Right cardiac atrium (tissue), 5 donors: ENCODE measurements around the gene SERPINB3. TPM values are rescaled to one million over a fixed set of nuclear protein-coding genes. Genes with fewer than 3 reads are reported as not detected.
"Not testable (repeated sequence)": the region's sequence is repeated elsewhere in the genome, so short reads cannot be mapped to it uniquely, and the experiment has no call there.

Source experiments
- ATAC-seq, 2 donors: fragments of 200-7000 bp; cut with Tn5 transposase; one replicate each; pipeline versions ENCODE4 v1.8.0 to v1.9.1; 2020; ENCODE audit warnings: moderate library complexity in 2 of 2, mild to moderate bottlenecking in 1 of 2
- DNase-seq, 3 donors: peaks; one replicate each; pipeline ENCODE4 v3.0.0-alpha.2; 2020
- H3K27ac ChIP-seq: one replicate; pipeline ENCODE4 v1.5.1; 2013; ENCODE audit warnings: mild to moderate bottlenecking, low read length, control low read depth, moderate library complexity
- H3K27me3 ChIP-seq: one replicate; pipeline ENCODE4 v1.6.1; 2013; ENCODE audit not compliant: control insufficient read depth, insufficient read depth
- H3K4me1 ChIP-seq: one replicate; pipeline ENCODE4 v1.6.1; 2013; ENCODE audit warnings: low read length; ENCODE audit not compliant: control insufficient read depth, insufficient read depth
- H3K4me3 ChIP-seq: one replicate; pipeline ENCODE4 v1.5.1; 2013; ENCODE audit warnings: low read length, control low read depth
- H3K9me3 ChIP-seq: one replicate; pipeline ENCODE4 v1.6.1; 2013; ENCODE audit warnings: low read length; ENCODE audit not compliant: control insufficient read depth
- WGBS: extraction: QIAGEN DNeasy Blood & Tissue Kit; methylation state at CpG from one replicate; pipeline ENCODE4 v1.1.7; 2013; 5-methylcytosine and 5-hydroxymethylcytosine counted together
- intact Hi-C, 4 donors: fragments of 100-400 bp; cut with DNase I; formaldehyde crosslinking; loops; one replicate each; pipeline versions ENCODE4 v1.11.0 to v1.14.0; 2022 to 2023
- long read RNA-seq, 4 donors: library from polyadenylated mRNA; unstranded; transcript quantifications; one replicate each; pipeline ENCODE4 v2.0.0, GENCODE V29; 2020 to 2021
- polyA plus RNA-seq: library from polyadenylated mRNA; stranded (reverse); fragments of 200-250 nt; gene quantifications from one replicate; pipeline ENCODE4 v1.2.3, GENCODE V29; 2013
- total RNA-seq, 4 donors: library from RNA; stranded (reverse); fragmentation: NEBNext Ultra II Directional; extraction: Animal tissue kit (Norgen Biotek cat#: 25700); gene quantifications; one replicate each; pipeline ENCODE4 v1.2.1, GENCODE V29; 2021
- donor health status: healthy with polysubstance abuse.
- donor health status: DM: no; HTN: yes; CAD: no.
- donor health status: DM: no; HTN: no; CAD: no.
- donor health status: DM: no; HTN: yes; CAD: no; lungs with severe emphysema.
- donor health status: DM: yes; HTN: yes; CAD: no.

SERPINB3 gene
- not detected for total RNA-seq
- polyA plus RNA-seq, result not detected
- long read RNA-seq, donor 1, result 0 reads
- long read RNA-seq, donor 2, result 0 reads
- long read RNA-seq, donor 3, result 0 reads
- long read RNA-seq, donor 4, result 0 reads

- 78% methylated on average over 2 of the region's 3 CpGs for WGBS
- H3K9me3 ChIP-seq, H3K4me3 ChIP-seq, H3K27me3 ChIP-seq, intact Hi-C loops, H3K4me1 ChIP-seq, H3K27ac ChIP-seq, DNase-seq, ATAC-seq: not testable (repeated sequence)
Measured at GRCh38 chr18:63661750-63662149, at the start of gene SERPINB3. SERPINB3 (minus strand) TSS chr18:63661893; CDS start chr18:63661216, 677 bp downstream.

DNA sequence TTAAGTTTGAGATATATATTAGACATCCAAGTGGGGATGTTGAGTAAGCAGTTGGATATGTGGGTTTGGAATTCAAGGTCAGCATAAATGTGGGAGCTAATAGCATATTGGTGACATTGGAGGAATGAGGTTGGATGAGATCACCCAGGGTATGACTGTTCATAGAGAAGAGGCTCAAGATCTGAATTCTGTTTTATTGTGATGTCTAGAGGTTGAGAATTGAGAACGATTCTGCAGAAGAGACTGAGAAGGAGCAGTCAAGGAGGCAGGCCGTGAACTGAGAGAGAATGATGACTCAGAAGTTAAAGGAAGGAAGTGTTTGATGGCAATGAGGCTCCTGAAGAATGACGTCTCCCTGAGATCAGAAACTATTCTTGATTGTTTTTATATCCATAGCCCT, 47.0 kb upstream of the SERPINB3 start:
- intact Hi-C loops, result no loop called here
- ATAC-seq, result no peak
- H3K4me1 ChIP-seq, result no peaks in the 10 kb centered on the region

GRCh38 chr18:63707816-63708215, 46.1 kb upstream of the SERPINB3 start:
- H3K27ac ChIP-seq, result no peak overlapping the region
- WGBS, result 77% methylated on average over 1 of the region's 1 CpG
- ATAC-seq (no peak), DNase-seq (no peak)
- H3K4me3 ChIP-seq, result no peak overlapping the region
- no peaks in the 10 kb centered on the region for H3K27me3 ChIP-seq
- intact Hi-C loops, result no loop called here
- H3K4me1 ChIP-seq, result no peaks in the 10 kb centered on the region
- H3K9me3 ChIP-seq, result no peaks in the 10 kb centered on the region

More for the DNA sequence above, 47.0 kb upstream of the SERPINB3 start:
- 55% methylated on average over 3 of the region's 3 CpGs for WGBS
- no peak for DNase-seq
- no peaks in the 10 kb centered on the region for H3K9me3 ChIP-seq
- H3K27me3 ChIP-seq, result no peaks in the 10 kb centered on the region
- H3K27ac ChIP-seq, result no peak overlapping the region
- H3K4me3 ChIP-seq, result no peak overlapping the region

DNA sequence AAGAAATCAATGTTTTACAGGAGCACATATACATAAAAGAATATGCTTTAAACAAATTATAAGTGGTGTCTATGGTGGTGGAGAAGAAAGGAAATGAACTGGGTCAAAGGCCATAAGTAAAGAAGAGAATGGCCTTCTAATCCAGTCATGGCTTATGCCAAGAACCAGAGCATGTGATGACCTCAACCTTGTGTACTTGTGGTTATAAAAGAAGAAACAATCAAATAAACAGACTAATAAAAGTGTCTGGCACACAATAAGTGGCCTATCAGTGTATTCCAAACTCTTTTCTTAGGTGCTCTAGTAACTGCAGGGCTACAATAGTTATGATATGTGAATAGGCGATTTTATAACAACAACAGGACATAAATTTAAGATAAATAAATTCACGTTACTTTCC, 43.7 kb upstream of the SERPINB3 start:
- ATAC-seq, result no peak
- Histone ChIP-seq H3K4me1 (no peaks in the 10 kb centered on the region), H3K27me3 (no peaks in the 10 kb centered on the region), H3K4me3 (no peak overlapping the region), H3K27ac (no peak overlapping the region), H3K9me3 (no peaks in the 10 kb centered on the region)
- intact Hi-C loops, result no loop called here
- WGBS, result 78% methylated on average over 2 of the region's 2 CpGs
- DNase-seq, result no peak

DNA sequence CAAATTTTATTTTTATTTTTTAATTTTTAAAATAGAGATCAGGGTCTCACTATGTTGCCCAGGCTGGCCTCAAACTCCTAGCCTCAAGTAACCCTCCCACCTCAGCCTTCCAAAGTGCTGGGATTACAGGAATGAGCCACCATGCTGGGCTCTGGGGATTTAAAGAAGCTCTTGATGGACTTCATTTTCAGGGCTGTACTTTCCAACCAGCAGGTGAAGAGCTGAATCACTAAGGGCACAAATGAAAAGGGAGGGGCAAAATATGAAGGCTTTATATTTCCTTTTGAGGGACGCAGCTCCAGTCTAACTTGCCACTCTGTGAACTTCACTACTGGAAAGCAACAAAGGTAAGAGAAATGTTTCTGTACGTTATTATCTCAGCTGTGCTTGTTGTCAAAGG, 41.0 kb upstream of the SERPINB3 start, which contains the start of gene SERPINB11:
Gene SERPINB11, plus strand, starts transcription at position 301 of the 400 bp plus-strand sequence. CDS start 7,234 bp downstream, outside the sequence.
- DNase-seq (no peak), ATAC-seq (no peak)
- intact Hi-C loops, result no loop called here
- H3K27ac ChIP-seq, result no peak within 1 kb of the TSS
- no peaks in the 10 kb centered on the region for H3K9me3 ChIP-seq
- H3K27me3 ChIP-seq, result no peaks in the 10 kb centered on the region
- H3K4me3 ChIP-seq, result no peak within 1 kb of the TSS
- WGBS, result 78% methylated on average over 2 of the region's 2 CpGs
- no peaks in the 10 kb centered on the region for H3K4me1 ChIP-seq

DNA sequence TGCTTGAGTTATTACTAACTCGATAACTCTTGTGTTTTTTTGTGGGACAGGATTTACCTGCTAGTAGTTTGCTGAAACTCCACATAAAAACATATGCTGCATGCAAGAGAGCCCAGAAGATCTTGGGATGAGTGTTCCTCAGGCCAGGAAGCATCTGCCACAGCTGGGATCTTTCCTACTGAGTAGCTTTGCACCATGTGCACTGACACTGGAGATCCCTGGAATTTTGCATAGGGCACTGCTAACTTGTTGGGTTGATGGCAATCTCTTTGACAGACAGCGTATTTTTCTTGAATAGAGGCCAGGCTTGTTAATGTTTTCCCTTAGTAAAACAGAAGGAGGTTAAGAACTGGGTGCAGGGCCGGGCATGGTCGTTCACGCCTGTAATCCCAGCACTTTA, 40.3 kb upstream of the SERPINB3 start:
- H3K9me3 ChIP-seq, result no peaks in the 10 kb centered on the region
- no peak for DNase-seq
- no peak overlapping the region for H3K27ac ChIP-seq
- H3K4me3 ChIP-seq, result no peak overlapping the region
- no peaks in the 10 kb centered on the region for H3K27me3 ChIP-seq
- no peak for ATAC-seq
- intact Hi-C loops, result no loop called here
- 68% methylated on average over 5 of the region's 5 CpGs for WGBS
- no peaks in the 10 kb centered on the region for H3K4me1 ChIP-seq

DNA sequence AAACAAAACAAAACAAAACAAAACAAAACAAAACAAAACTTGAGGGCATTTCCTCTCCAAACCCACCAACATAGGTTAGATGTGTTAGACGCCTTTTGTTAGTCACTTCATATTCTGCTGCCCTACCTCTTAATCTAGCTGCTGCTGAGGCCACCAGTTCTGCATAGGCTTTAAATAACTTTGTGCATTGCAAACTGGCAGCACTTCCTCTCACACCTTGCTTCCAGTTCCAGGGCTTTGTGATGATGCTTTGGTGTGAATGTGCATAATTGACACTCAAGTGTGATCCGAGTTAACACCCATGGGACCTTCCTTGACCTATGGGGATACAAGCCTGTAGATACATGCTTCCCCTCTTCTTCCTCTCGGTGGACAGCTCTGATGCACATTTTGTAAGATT, 38.8 kb upstream of the SERPINB3 start:
- 50% methylated on average over 3 of the region's 3 CpGs for WGBS
- H3K4me3 ChIP-seq, result no peak overlapping the region
- H3K27ac ChIP-seq, result no peak overlapping the region
- no peaks in the 10 kb centered on the region for H3K27me3 ChIP-seq
- H3K4me1 ChIP-seq, result no peaks in the 10 kb centered on the region
- ATAC-seq (no peak), DNase-seq (no peak)
- intact Hi-C loops, result no loop called here
- no peaks in the 10 kb centered on the region for H3K9me3 ChIP-seq

- WGBS, result 58% methylated on average over 3 of the region's 3 CpGs
- intact Hi-C loops, result no loop called here
- Histone ChIP-seq H3K4me1 (no peaks in the 10 kb centered on the region), H3K27me3 (no peaks in the 10 kb centered on the region), H3K27ac (no peak overlapping the region), H3K9me3 (no peaks in the 10 kb centered on the region), H3K4me3 (no peak overlapping the region)
- no peak for ATAC-seq
- no peak for DNase-seq
Measured at GRCh38 chr18:63697097-63697660, 35.5 kb upstream of the SERPINB3 start.

- DNase-seq (no peak), ATAC-seq (no peak)
- Histone ChIP-seq H3K27ac (no peak overlapping the region), H3K4me3 (no peak overlapping the region), H3K9me3 (no peaks in the 10 kb centered on the region), H3K27me3 (peaks cover 3% of the 10 kb centered on the region), H3K4me1 (no peaks in the 10 kb centered on the region)
- 54% methylated on average over 2 of the region's 2 CpGs for WGBS
- intact Hi-C loops, result no loop called here
Measured at GRCh38 chr18:63689064-63689463, 27.4 kb upstream of the SERPINB3 start.

DNA sequence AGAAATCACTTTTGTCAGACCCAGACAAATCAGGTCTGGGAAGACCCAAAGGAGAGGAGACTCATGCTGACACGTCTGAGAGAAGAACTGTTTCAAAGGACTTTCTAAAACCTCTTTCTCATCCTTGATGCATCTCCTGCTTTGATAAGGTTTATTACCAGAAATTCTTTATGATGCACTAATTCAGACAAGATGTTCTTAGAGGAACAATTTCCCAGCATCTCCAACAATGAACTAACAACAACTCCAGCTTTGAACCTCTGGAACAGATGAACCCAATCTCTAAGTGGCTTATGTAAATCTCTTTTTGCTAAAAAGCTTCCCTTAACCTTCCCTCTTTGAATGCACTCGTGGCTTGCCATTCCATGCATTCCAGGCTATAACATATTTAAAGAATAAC, 25.2 kb upstream of the SERPINB3 start:
- Histone ChIP-seq H3K27ac (no peak overlapping the region), H3K4me1 (no peaks in the 10 kb centered on the region), H3K9me3 (no peaks in the 10 kb centered on the region), H3K27me3 (peaks cover 3% of the 10 kb centered on the region), H3K4me3 (no peak overlapping the region)
- intact Hi-C loops, result no loop called here
- ATAC-seq (no peak), DNase-seq (no peak)
- 54% methylated on average over 2 of the region's 2 CpGs for WGBS

- DNase-seq (no peak), ATAC-seq (no peak)
- Histone ChIP-seq H3K4me1 (no peaks in the 10 kb centered on the region), H3K27me3 (peaks cover 3% of the 10 kb centered on the region), H3K9me3 (no peaks in the 10 kb centered on the region), H3K27ac (no peak overlapping the region), H3K4me3 (no peak overlapping the region)
- intact Hi-C loops, result no loop called here
- 95% methylated on average over 3 of the region's 3 CpGs for WGBS
Measured at GRCh38 chr18:63684718-63685117, 23.0 kb upstream of the SERPINB3 start.

DNA sequence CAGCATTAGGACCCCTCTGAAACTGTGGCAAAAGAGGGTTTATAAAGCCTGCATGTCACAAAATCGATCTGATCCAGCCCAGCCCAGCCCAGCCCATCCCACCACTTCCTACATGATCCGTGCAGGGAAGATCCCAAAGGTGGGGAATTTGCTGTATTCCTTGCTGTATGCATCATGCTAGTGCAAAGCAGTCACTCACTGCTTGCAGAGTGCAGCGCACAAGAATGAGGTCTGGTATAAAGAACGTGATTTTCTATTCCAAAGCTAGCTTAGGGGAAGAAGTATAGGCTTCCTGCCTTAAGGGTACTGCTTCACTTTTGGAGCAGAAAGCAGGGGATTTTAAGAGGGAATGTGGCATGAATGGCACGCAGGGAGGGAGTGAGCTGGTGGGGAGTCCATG, 22.2 kb upstream of the SERPINB3 start:
- H3K27ac ChIP-seq, result no peak overlapping the region
- DNase-seq (no peak), ATAC-seq (no peak)
- peaks cover 3% of the 10 kb centered on the region for H3K27me3 ChIP-seq
- WGBS, result 64% methylated on average over 5 of the region's 5 CpGs
- no peaks in the 10 kb centered on the region for H3K4me1 ChIP-seq
- no peak overlapping the region for H3K4me3 ChIP-seq
- intact Hi-C loops, result no loop called here
- no peaks in the 10 kb centered on the region for H3K9me3 ChIP-seq
